HepG2 (cell line): ENCODE results near the gene WDR81. TPM values are rescaled to one million over a fixed set of nuclear protein-coding genes. Genes with fewer than 3 reads are reported as not detected.

Experiments
- AFF4 ChIP-seq: sonication (generic); formaldehyde crosslinking; IDR thresholded peaks from 2 replicates; pipeline ENCODE4 v1.4.0; 2020; ENCODE audit warnings: missing genetic modification reagents
- BORCS8-MEF2B ChIP-seq: sonication (generic); formaldehyde crosslinking; IDR thresholded peaks from 2 replicates; pipeline ENCODE4 v1.8.0; 2022; ENCODE audit warnings: mild to moderate bottlenecking, missing genetic modification reagents
- CHD2 ChIP-seq: IDR thresholded peaks from 2 replicates; pipeline ENCODE4 v1.6.1; 2011; ENCODE audit warnings: low read depth, low read length, improper control_type of control experiment
- FIP1L1 ChIP-seq: fragments of 200-400 bp; formaldehyde crosslinking; IDR thresholded peaks from 2 replicates; pipeline ENCODE4 v1.6.1; 2018; ENCODE audit warnings: low read depth, mild to moderate bottlenecking, low read length, moderate library complexity, borderline replicate concordance; ENCODE audit not compliant: insufficient read depth
- HBP1 ChIP-seq: IDR thresholded peaks from 2 replicates; pipeline ENCODE4 v1.6.1; 2016; ENCODE audit warnings: low read depth, control low read depth
- IRF9 ChIP-seq: sonication (generic); formaldehyde crosslinking; IDR thresholded peaks from 2 replicates; pipeline ENCODE4 v1.8.0; 2022; ENCODE audit warnings: missing genetic modification reagents, mild to moderate bottlenecking, borderline replicate concordance
- KDM1A ChIP-seq: IDR thresholded peaks from 2 replicates; pipeline ENCODE4 v1.6.1; 2016; ENCODE audit warnings: missing compliant biosample characterization
- NPAS2 ChIP-seq: sonication (generic); formaldehyde crosslinking; IDR thresholded peaks from 2 replicates; pipeline ENCODE4 v1.8.0; 2022; ENCODE audit warnings: mild to moderate bottlenecking, missing genetic modification reagents, borderline replicate concordance
- SMARCE1 ChIP-seq: fragments of 450-650 bp; IDR thresholded peaks from 2 replicates; pipeline ENCODE4 v1.6.1; 2017; ENCODE audit warnings: borderline replicate concordance
- STAG1 ChIP-seq: sonication (generic); formaldehyde crosslinking; IDR thresholded peaks from 2 replicates; pipeline ENCODE4 v1.4.0; 2020; ENCODE audit warnings: missing genetic modification reagents
- TCF7 ChIP-seq: sonication (generic); IDR thresholded peaks from 2 replicates; pipeline ENCODE4 v1.6.1; 2016; ENCODE audit warnings: antibody characterized with exemption, low read depth
- TFAP4 ChIP-seq: sonication (generic); IDR thresholded peaks from 2 replicates; pipeline ENCODE4 v1.6.1; 2016; ENCODE audit warnings: low read depth, borderline replicate concordance
- XBP1 ChIP-seq: sonication (generic); formaldehyde crosslinking; IDR thresholded peaks from 2 replicates; pipeline ENCODE4 v1.5.0; 2020; ENCODE audit warnings: missing genetic modification reagents
- ZNF124 ChIP-seq: sonication (generic); formaldehyde crosslinking; IDR thresholded peaks from 2 replicates; pipeline ENCODE4 v1.4.0; 2020; ENCODE audit warnings: missing genetic modification reagents
- ZNF225 ChIP-seq: sonication (generic); formaldehyde crosslinking; IDR thresholded peaks from 2 replicates; pipeline ENCODE4 v1.4.0; 2020; ENCODE audit warnings: mild to moderate bottlenecking, missing genetic modification reagents
- ZNF350 ChIP-seq: sonication (generic); formaldehyde crosslinking; IDR thresholded peaks from 2 replicates; pipeline ENCODE4 v1.4.0; 2020; ENCODE audit warnings: mild to moderate bottlenecking, low read depth, missing genetic modification reagents, borderline replicate concordance
- ZNF552 ChIP-seq: sonication (generic); formaldehyde crosslinking; IDR thresholded peaks from 2 replicates; pipeline ENCODE4 v1.9.0; 2022; ENCODE audit warnings: missing genetic modification reagents, mild to moderate bottlenecking, borderline replicate concordance
- ZNF580 ChIP-seq: IDR thresholded peaks from 2 replicates; pipeline ENCODE4 v1.6.1; 2016; ENCODE audit warnings: low read depth, borderline replicate concordance
- ZNF770 ChIP-seq: sonication (generic); formaldehyde crosslinking; IDR thresholded peaks from 2 replicates; pipeline ENCODE4 v1.5.0; 2020; ENCODE audit warnings: mild to moderate bottlenecking, missing genetic modification reagents
- ZSCAN9 ChIP-seq: IDR thresholded peaks from 2 replicates; pipeline ENCODE4 v1.6.1; 2016; ENCODE audit warnings: borderline replicate concordance
- polyA plus RNA-seq, 8 experiments: library from polyadenylated mRNA; depleted of rRNA in 3 of 8; stranded (reverse) in 7 of 8; unstranded in 1 of 8; fragments of >200 nt; fragmentation: Illumina TruSeq in 4 of 8; extraction: Trizol in 4 of 8; gene quantifications; 2 replicates each; pipeline versions ENCODE4 v1.2.1 to v1.2.3, GENCODE V29; 2011 to 2016; ENCODE audit warnings: low read depth in 4 of 8, missing spikeins in 1 of 8, mixed read lengths in 1 of 8; ENCODE audit not compliant: insufficient read depth in 1 of 8
- total RNA-seq, 5 experiments: library from RNA; depleted of rRNA; stranded (reverse); fragments of >200 nt; fragmentation: Illumina TruSeq; extraction: Trizol; gene quantifications; 2 replicates each; pipeline ENCODE4 v1.2.3, GENCODE V29; 2016; ENCODE audit warnings: low read depth in 1 of 5

Gene WDR81
- total and polyA plus RNA-seq, 2 of the 13 experiments (the other 11 are each of a cell fraction or from before 2014, with no cell fraction given), result 9.1 to 16.7 TPM

GRCh38 chr17:1716076-1716911 is 8.2 kb upstream of the WDR81 start (continued):
- TF ChIP-seq ZNF124 (peak; percentile 10; the same call in 1 of the 2 replicates), ZNF350 (CRISPR knock-in tag) (no peak), ZNF552 (CRISPR knock-in tag) (no peak), HBP1 (no peak), XBP1 (CRISPR knock-in tag) (no peak; the same call in 1 of the 2 replicates), IRF9 (CRISPR knock-in tag) (no peak), TFAP4 (peak; percentile 100), CHD2 (peak; percentile 60; the same call in 1 of the 2 replicates), NPAS2 (no peak), ZNF580 (peak; percentile 71; the same call in 1 of the 2 replicates), AFF4 (CRISPR knock-in tag) (no peak), STAG1 (CRISPR knock-in tag) (peak; percentile 15; the same call in 1 of the 2 replicates), BORCS8-MEF2B (CRISPR knock-in tag) (no peak), KDM1A (CRISPR knock-in tag) (no peak), TCF7 (no peak), ZSCAN9 (CRISPR knock-in tag) (no peak), ZNF770 (CRISPR knock-in tag) (no peak; the same call in 1 of the 2 replicates), SMARCE1 (no peak), ZNF225 (no peak), FIP1L1 (no peak)
